ENCODE data around the gene LSM10. TPM values are rescaled to one million over a fixed set of nuclear protein-coding genes. Genes with fewer than 3 reads are reported as not detected.

Gene LSM10
- total RNA-seq, 1 experiment from 2014 or later: 42.2 TPM

DNA sequence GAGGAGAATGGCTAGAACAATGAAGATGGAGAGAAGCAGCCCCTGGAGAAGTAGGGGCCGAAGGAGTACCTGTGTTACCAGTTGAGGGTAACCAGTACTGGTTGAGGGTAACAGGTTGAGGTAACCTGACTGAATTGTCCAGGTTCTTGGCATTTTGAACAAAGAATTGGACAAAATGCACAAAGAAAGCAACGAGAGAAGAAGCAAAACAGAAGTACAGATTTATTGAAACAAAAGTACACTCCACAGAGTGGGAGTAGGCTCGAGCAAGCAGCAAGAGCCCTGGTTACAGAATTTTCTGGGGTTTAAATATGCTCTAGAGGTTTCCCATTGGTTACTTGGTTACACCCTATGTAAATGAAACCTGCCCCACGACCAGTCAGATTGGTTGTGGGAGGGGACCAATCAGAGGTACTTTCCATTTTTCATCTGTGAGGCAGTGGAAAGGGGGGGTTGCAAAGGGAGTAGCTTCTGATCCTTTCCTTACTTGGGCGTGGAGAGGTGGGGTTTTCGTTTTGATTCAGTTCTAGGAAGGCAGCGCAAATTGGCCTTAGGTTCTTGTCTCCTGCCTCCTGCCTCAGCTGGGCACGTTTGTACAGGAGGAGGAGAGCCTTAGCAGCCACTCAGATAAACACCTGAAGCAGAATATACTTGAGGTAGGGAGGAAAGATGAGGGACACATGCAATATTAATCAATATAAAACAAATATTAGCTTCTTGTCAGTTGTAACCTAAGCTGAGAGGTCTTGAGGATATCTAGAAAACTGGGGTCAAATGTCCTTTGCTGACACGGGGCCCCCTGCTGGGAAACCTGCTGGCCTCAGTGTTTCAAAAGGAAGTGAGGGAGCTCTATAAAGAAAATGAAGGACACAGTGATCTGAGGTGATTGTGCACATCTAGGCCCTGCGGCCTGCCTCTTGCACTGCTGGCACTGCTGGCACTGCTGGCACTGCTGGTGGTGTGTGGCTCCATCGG lies 14.3 kb upstream of the LSM10 start:
- Histone ChIP-seq H2BK5ac (ENCODE audit: insufficient read length, low read length) (no peak overlapping the region), H3K23ac (ENCODE audit: insufficient read length, low read depth, low read length) (no peak overlapping the region), H3K9me3 (ENCODE audit: control insufficient read depth, low read depth, low read length) (no peaks in the 10 kb centered on the region), H3K4me1 (ENCODE audit: insufficient read depth, low read length) (no peaks in the 10 kb centered on the region), H3K18ac (ENCODE audit: insufficient read length, low read depth, low read length) (peak overlapping the region; percentile 25), H2AK5ac (ENCODE audit: insufficient read length, low read length) (no peak overlapping the region), H2BK15ac (ENCODE audit: low read depth, low read length) (no peak overlapping the region), H3K79me2 (ENCODE audit: insufficient read depth, low read length) (no peaks in the 10 kb centered on the region), H3K27me3 (ENCODE audit: insufficient read depth, low read length) (no peaks in the 10 kb centered on the region), H2AFZ (ENCODE audit: low read length) (no peak overlapping the region), H4K5ac (ENCODE audit: insufficient read length, low read depth, low read length) (no peak overlapping the region), H2BK20ac (ENCODE audit: low read depth, low read length, poor library complexity, severe bottlenecking) (no peak overlapping the region), H3K27ac (ENCODE audit: insufficient read length, low read depth, low read length) (no peak overlapping the region), H3K14ac (ENCODE audit: insufficient read depth, low read length) (no peak overlapping the region), H3T11ph (ENCODE audit: low read length) (no peak overlapping the region), H3K23me2 (ENCODE audit: insufficient read length, low read depth, low read length, poor library complexity, severe bottlenecking) (no peaks in the 10 kb centered on the region), H3K56ac (ENCODE audit: insufficient read length, low read depth, low read length) (no peak overlapping the region), H3K4me2 (ENCODE audit: insufficient read depth, insufficient read length, low read length) (no peak overlapping the region), H3K4ac (ENCODE audit: low read depth, low read length) (no peak overlapping the region), H4K91ac (ENCODE audit: insufficient read length, low read depth, low read length) (no peak overlapping the region), H3K79me1 (ENCODE audit: insufficient read depth, low read depth, low read length, poor library complexity, severe bottlenecking) (no peaks in the 10 kb centered on the region), H3K9ac (ENCODE audit: extremely low read depth, insufficient read length, low read length) (no peak overlapping the region), H2BK120ac (ENCODE audit: low read depth, low read length, poor library complexity, severe bottlenecking) (no peak overlapping the region), H2BK12ac (ENCODE audit: insufficient read length, low read depth, low read length) (no peak overlapping the region), H4K8ac (replicated peaks; ENCODE audit: insufficient read length, low read depth, low read length) (no peak overlapping the region), H4K20me1 (ENCODE audit: control insufficient read depth, insufficient read depth, insufficient read length) (no peaks in the 10 kb centered on the region)
- Mint-ChIP-seq H3K9me3 (no peaks in the 10 kb centered on the region; a peak in 1 of 5 replicates), H3K27me3 (ENCODE audit: low read depth) (no peaks in the 10 kb centered on the region; the same call in 1 of the 2 replicates), H3K27ac (peak overlapping the region in 2 of 3 experiments; percentile 88 to 94; a peak in 4 of 7 replicates), H3K36me3 (ENCODE audit: insufficient read depth in 1 of 3, low read depth in 3 of 3) (peaks cover 4 to 20% (median 20%) of the 10 kb centered on the region in 3 experiments; a peak in 5 of 7 replicates), H3K4me3 (no peak overlapping the region), H3K4me1 (peaks cover 5 to 12% of the 10 kb centered on the region in 2 experiments)
- DNase-seq: peak; percentile 52
- TF ChIP-seq, protein P1, sequence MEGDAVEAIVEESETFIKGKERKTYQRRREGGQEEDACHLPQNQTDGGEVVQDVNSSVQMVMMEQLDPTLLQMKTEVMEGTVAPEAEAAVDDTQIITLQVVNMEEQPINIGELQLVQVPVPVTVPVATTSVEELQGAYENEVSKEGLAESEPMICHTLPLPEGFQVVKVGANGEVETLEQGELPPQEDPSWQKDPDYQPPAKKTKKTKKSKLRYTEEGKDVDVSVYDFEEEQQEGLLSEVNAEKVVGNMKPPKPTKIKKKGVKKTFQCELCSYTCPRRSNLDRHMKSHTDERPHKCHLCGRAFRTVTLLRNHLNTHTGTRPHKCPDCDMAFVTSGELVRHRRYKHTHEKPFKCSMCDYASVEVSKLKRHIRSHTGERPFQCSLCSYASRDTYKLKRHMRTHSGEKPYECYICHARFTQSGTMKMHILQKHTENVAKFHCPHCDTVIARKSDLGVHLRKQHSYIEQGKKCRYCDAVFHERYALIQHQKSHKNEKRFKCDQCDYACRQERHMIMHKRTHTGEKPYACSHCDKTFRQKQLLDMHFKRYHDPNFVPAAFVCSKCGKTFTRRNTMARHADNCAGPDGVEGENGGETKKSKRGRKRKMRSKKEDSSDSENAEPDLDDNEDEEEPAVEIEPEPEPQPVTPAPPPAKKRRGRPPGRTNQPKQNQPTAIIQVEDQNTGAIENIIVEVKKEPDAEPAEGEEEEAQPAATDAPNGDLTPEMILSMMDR (conservative IDR thresholded peaks at IDR 0.05): no peak
- WGBS (ENCODE audit: extremely low coverage, insufficient read length, low lambda C conversion rate): no CpG with 5 or more reads among the region's 11 CpGs
